Activated CD4-positive, alpha-beta memory T cell treated with anti-CD3 and anti-CD28 coated beads, Interleukin-2, amount 10 ng/mL, durations not matched to agents 7 days and 5 days (primary cell): Measurements from ENCODE around the gene SUPT3H. TPM values are rescaled to one million over a fixed set of nuclear protein-coding genes. Genes with fewer than 3 reads are reported as not detected.

Source experiments
- CTCF ChIA-PET: fragments of 350-600 bp; sonication (Branson Sonifier 250); formaldehyde crosslinking; loops from one replicate; lab custom pipeline; 2021; ENCODE audit warnings: antibody characterized with exemption, inconsistent platforms; lab: Charles Lee
- POLR2A ChIA-PET: fragments of 350-600 bp; sonication (Branson Sonifier 250); formaldehyde crosslinking; loops from one replicate; lab custom pipeline; 2021; ENCODE audit warnings: antibody characterized with exemption; lab: Charles Lee
- DNase-seq: peaks from one replicate; pipeline ENCODE4 v3.0.0-alpha.2; 2020
- H3K27ac Mint-ChIP-seq: one replicate; pipeline ENCODE4 v1.8.0; 2021; ENCODE audit warnings: mild to moderate bottlenecking, mixed read lengths
- H3K27me3 Mint-ChIP-seq: one replicate; pipeline ENCODE4 v1.8.0; 2021; ENCODE audit warnings: mixed read lengths
- H3K36me3 Mint-ChIP-seq: one replicate; pipeline ENCODE4 v1.8.0; 2021; ENCODE audit warnings: low read depth, mixed read lengths
- H3K4me1 Mint-ChIP-seq: one replicate; pipeline ENCODE4 v1.8.0; 2021; ENCODE audit warnings: mixed read lengths
- H3K4me3 Mint-ChIP-seq: one replicate; pipeline ENCODE4 v1.8.0; 2021; ENCODE audit warnings: mild to moderate bottlenecking, mixed read lengths
- H3K9me3 Mint-ChIP-seq: one replicate; pipeline ENCODE4 v1.8.0; 2021; ENCODE audit warnings: mixed read lengths
- total RNA-seq, 2 experiments: library from RNA; stranded (reverse); gene quantifications; one replicate each; pipeline ENCODE4 v1.2.3, GENCODE V29; 2021

Gene SUPT3H
- total RNA-seq, 2 experiments from 2014 or later = 7.4 to 9.7 TPM

DNA sequence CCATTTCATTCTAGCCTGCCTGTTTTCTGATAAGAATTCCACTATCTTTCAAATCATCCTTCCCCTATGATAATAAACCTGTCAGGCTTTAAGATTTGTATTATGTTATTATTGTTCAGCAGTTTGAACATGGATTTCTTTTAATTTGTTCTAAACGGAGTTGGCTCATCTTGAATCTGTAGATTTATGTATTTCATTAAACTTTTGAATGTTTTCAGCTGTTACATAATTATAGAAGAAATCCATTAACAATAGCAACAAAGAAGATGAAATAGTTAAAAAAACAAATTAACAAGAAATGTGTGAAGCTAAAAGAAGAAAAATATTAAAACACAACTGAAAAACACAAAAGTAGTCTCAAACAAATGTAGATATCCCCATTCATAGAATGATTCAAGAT lies 273.3 kb downstream of the SUPT3H start:
- Mint-ChIP-seq H3K4me3 (no peak overlapping the region), H3K9me3 (no peaks in the 10 kb centered on the region), H3K27ac (no peak overlapping the region), H3K4me1 (no peaks in the 10 kb centered on the region), H3K36me3 (no peaks in the 10 kb centered on the region), H3K27me3 (no peaks in the 10 kb centered on the region)
- no peak for DNase-seq
- CTCF ChIA-PET = no interaction called here
- POLR2A ChIA-PET = no interaction called here

DNA sequence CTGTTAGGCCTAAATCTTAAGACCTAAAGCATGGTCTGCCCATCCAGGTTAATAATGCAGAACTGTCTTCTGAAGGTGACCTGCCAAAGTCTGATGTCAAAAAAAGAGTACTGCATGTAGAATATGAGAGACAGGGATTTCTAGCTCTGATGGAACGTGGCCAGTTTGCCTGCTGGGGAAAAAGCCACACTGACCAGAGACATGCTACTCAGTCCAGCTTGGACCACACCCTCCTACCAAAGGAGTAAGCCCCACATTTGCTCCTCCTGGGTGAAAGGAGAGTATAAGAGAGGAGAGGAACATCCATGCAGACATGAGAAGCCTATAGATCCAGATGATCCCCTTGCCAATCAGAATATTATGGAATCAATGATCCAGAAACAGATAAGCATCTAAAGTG lies 279.5 kb downstream of the SUPT3H start:
- no peak overlapping the region for H3K4me3 Mint-ChIP-seq
- ChIA-PET POLR2A (no interaction called here), CTCF (no interaction called here)
- no peaks in the 10 kb centered on the region for H3K36me3 Mint-ChIP-seq
- no peak overlapping the region for H3K27ac Mint-ChIP-seq
- H3K4me1 Mint-ChIP-seq = no peaks in the 10 kb centered on the region
- no peak for DNase-seq
- H3K9me3 Mint-ChIP-seq = no peaks in the 10 kb centered on the region
- H3K27me3 Mint-ChIP-seq = no peaks in the 10 kb centered on the region

DNA sequence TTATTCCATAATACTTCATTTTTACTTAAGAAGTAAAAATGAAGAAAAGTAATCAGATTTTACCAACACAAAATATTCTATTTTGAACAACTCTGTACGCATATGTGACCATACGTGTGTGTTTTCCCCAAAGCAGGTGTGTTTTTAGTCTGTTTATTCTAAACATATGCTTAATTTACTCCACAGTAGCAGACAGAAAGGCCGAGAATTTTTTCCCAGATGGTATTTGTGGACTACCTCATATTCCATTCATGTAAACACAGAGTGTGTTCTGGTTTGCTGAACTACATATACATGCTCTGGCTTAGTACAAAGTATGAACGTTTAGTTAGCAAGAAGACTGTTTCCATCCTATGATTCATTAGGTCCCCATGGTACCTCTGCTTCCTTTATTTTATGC lies 282.9 kb downstream of the SUPT3H start:
- H3K9me3 Mint-ChIP-seq = no peaks in the 10 kb centered on the region
- no peak for DNase-seq
- no peaks in the 10 kb centered on the region for H3K36me3 Mint-ChIP-seq
- POLR2A ChIA-PET = no interaction called here
- H3K27ac Mint-ChIP-seq = no peak overlapping the region
- CTCF ChIA-PET = interaction anchor here (0.6 kb wide), 1 partner anchor 493 kb away, joined by 3 read pairs; no protein-coding TSS in a partner anchor
- no peak overlapping the region for H3K4me3 Mint-ChIP-seq
- no peaks in the 10 kb centered on the region for H3K4me1 Mint-ChIP-seq
- no peaks in the 10 kb centered on the region for H3K27me3 Mint-ChIP-seq

- no peaks in the 10 kb centered on the region for H3K27me3 Mint-ChIP-seq
- no peaks in the 10 kb centered on the region for H3K36me3 Mint-ChIP-seq
- CTCF ChIA-PET = no interaction called here
- POLR2A ChIA-PET = no interaction called here
- no peaks in the 10 kb centered on the region for H3K4me1 Mint-ChIP-seq
- H3K27ac Mint-ChIP-seq = no peak overlapping the region
- H3K4me3 Mint-ChIP-seq = no peak overlapping the region
- no peaks in the 10 kb centered on the region for H3K9me3 Mint-ChIP-seq
- no peak for DNase-seq
These were observed 285.6 kb downstream of the SUPT3H start for GRCh38 chr6:45092135-45092534.

DNA sequence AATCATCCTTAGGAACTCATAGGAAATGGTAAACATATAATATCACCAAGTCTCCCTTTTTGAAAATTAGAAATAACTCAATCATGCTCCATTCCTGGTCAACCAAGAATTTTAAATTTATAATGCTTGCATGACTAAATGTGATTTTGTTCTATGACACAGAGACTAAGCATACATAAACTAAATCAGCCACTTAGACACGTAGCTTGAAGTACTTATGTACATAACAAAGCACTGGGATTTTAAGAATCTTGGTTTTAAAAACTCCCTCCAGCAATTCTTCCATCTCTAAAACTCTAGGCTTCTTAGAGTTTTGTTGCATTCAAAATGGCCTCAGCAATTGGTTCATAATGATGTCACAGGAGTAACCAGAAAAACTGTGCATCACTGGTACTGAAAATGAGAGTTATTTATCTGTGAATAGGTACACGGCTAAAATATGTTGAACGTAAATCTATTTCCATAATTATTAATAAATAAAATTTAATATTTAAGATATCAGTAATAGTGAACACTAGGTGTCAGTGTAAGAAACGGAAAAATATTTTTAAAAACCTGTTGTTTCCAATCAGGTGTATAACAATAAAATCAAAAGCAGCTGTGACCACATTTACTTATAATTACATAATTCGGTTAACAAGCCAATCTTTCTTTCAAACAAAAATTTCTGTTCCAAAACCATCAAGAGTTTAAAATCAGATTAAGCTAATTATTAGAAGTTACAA lies 291.2 kb downstream of the SUPT3H start:
- H3K27me3 Mint-ChIP-seq = no peaks in the 10 kb centered on the region
- no peak for DNase-seq
- peaks cover 6% of the 10 kb centered on the region for H3K9me3 Mint-ChIP-seq
- H3K27ac Mint-ChIP-seq = no peak overlapping the region
- H3K4me3 Mint-ChIP-seq = no peak overlapping the region
- peaks cover 2% of the 10 kb centered on the region for H3K36me3 Mint-ChIP-seq
- peaks cover 12% of the 10 kb centered on the region for H3K4me1 Mint-ChIP-seq
- ChIA-PET CTCF (no interaction called here), POLR2A (no interaction called here)

- DNase-seq = no peak
- Mint-ChIP-seq H3K27me3 (no peaks in the 10 kb centered on the region), H3K27ac (no peak overlapping the region), H3K36me3 (peaks cover 2% of the 10 kb centered on the region), H3K4me1 (peaks cover 12% of the 10 kb centered on the region), H3K9me3 (peaks cover 13% of the 10 kb centered on the region), H3K4me3 (no peak overlapping the region)
- CTCF ChIA-PET = no interaction called here
- POLR2A ChIA-PET = no interaction called here
These were observed 293.5 kb downstream of the SUPT3H start for GRCh38 chr6:45084257-45084656.

GRCh38 chr6:45082091-45082490 lies 295.6 kb downstream of the SUPT3H start:
- peaks cover 12% of the 10 kb centered on the region for H3K4me1 Mint-ChIP-seq
- DNase-seq = no peak
- no peak overlapping the region for H3K27ac Mint-ChIP-seq
- no peaks in the 10 kb centered on the region for H3K27me3 Mint-ChIP-seq
- ChIA-PET POLR2A (no interaction called here), CTCF (interaction anchor here (0.9 kb wide), 1 partner anchor 426 kb away, joined by 3 read pairs; no protein-coding TSS in a partner anchor)
- H3K36me3 Mint-ChIP-seq = peaks cover 11% of the 10 kb centered on the region
- H3K4me3 Mint-ChIP-seq = no peak overlapping the region
- peaks cover 20% of the 10 kb centered on the region for H3K9me3 Mint-ChIP-seq

DNA sequence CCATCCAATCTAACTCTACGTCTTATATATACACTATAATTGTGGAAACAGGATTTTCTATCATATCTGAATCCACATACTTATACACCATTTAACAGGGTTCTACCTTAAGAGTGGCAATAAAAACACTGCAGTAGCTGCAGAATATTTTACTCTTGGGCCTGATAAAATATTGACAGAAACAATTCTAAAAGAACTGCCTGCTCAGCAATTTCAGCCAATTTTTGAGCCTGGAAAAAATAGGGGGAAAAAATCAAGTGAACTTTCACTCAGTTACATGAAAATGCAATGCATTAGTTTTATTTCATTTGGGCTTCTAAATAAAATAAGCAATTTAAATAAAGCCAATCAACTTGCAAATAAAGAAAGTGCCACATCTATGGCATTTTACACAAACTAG lies 296.1 kb downstream of the SUPT3H start:
- peaks cover 23% of the 10 kb centered on the region for H3K9me3 Mint-ChIP-seq
- H3K4me1 Mint-ChIP-seq = peaks cover 12% of the 10 kb centered on the region
- no peak for DNase-seq
- H3K4me3 Mint-ChIP-seq = no peak overlapping the region
- no peaks in the 10 kb centered on the region for H3K27me3 Mint-ChIP-seq
- H3K36me3 Mint-ChIP-seq = peaks cover 13% of the 10 kb centered on the region
- ChIA-PET POLR2A (no interaction called here), CTCF (no interaction called here)
- no peak overlapping the region for H3K27ac Mint-ChIP-seq

DNA sequence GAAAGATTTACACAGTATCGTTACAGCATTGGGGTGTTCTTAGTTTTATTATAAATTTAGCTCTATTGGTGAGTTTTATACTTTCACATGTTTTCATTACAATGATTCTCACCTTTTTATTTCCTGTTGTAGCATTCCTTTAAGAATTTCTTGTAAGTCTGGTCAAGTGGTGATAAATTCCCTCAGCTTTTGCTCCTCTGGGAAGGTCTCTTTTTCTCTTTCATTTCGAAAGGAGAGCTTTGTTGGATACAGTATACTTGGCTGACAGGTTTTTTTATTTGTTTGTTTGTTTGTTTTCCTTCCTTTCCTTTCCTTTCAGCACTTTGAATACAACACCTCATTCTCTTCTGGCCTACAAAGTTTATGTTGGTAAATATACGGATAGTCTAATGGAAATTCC lies 299.3 kb downstream of the SUPT3H start:
- no peak overlapping the region for H3K27ac Mint-ChIP-seq
- ChIA-PET CTCF (no interaction called here), POLR2A (no interaction called here)
- no peaks in the 10 kb centered on the region for H3K27me3 Mint-ChIP-seq
- H3K4me1 Mint-ChIP-seq = peaks cover 2% of the 10 kb centered on the region
- peaks cover 17% of the 10 kb centered on the region for H3K9me3 Mint-ChIP-seq
- DNase-seq = no peak
- H3K4me3 Mint-ChIP-seq = no peak overlapping the region
- H3K36me3 Mint-ChIP-seq = peaks cover 11% of the 10 kb centered on the region

DNA sequence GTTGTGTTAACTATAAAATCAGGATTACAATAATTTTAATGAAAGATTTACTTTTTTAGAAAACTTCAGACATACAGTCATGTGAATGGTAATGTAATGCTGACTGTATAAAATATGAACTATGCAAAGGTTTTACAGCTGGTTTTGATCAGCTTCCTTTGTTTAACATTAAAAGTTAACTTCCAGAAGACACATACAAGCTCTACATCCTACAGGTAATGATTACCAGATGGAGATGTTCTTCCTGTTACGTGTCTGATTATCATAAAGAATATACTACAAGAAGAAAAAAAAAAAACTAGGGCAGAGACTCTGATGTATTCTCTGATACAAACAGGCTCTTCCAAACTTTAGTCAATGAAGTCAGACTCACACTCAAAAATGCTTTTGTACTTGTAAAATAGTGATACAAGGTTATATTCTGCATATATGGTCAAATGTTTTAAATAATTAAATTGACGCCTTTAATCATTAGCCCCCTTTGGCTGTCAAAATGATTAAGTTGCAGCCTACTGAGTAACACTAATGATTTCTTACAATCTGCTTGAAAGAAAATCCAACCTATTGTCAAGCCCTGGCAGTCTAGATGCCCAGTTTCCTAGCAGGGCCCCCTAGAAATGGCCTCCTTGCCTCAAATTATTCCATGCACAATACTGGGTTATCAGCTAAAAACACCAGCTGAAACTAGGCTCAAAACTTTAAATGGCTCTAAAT lies 301.4 kb downstream of the SUPT3H start:
- POLR2A ChIA-PET = no interaction called here
- DNase-seq = no peak
- CTCF ChIA-PET = no interaction called here
- Mint-ChIP-seq H3K27me3 (no peaks in the 10 kb centered on the region), H3K36me3 (peaks cover 11% of the 10 kb centered on the region), H3K4me1 (peaks cover 2% of the 10 kb centered on the region), H3K4me3 (no peak overlapping the region), H3K27ac (no peak overlapping the region), H3K9me3 (peaks cover 17% of the 10 kb centered on the region)

DNA sequence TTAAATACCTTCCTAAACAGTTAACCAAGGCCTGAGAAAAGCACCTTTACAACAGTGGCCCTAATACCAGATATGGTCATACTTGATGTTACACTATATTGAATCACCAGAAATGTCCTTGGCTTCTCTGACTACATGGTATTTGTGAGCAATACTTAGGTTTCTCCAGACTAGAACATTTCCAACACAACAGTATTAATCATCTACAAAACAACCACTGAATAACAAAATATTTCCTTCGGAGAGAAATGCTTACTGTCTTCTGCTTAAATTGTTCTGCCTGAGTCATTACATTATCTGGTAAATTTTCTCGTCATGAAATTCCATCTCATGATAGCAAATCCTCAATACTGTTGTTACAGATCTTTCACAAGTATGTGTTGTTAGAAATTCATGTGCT lies 302.5 kb downstream of the SUPT3H start:
- peaks cover 11% of the 10 kb centered on the region for H3K36me3 Mint-ChIP-seq
- DNase-seq = no peak
- ChIA-PET POLR2A (no interaction called here), CTCF (no interaction called here)
- H3K27ac Mint-ChIP-seq = no peak overlapping the region
- peaks cover 2% of the 10 kb centered on the region for H3K4me1 Mint-ChIP-seq
- H3K9me3 Mint-ChIP-seq = peaks cover 17% of the 10 kb centered on the region
- H3K4me3 Mint-ChIP-seq = no peak overlapping the region
- no peaks in the 10 kb centered on the region for H3K27me3 Mint-ChIP-seq

DNA sequence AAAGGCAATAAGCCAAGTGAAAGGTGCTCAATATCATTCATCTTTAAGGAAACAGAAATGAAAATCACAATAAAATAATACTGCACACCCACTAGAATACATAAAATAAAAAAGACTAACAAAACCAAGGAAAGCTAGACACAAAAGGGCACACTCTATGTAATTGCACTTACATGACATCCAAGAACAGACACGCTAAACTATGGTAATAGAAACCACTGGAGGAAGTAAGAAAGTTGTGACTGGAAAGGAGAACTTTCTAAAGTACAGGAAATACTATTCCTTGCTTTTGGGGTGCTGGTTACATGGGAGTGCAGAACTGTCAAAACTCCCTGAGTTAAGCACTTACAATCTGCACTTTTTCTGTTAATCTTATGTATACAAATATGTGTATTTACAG lies 303.3 kb downstream of the SUPT3H start:
- Mint-ChIP-seq H3K4me3 (no peak overlapping the region), H3K4me1 (peaks cover 2% of the 10 kb centered on the region), H3K36me3 (peaks cover 11% of the 10 kb centered on the region), H3K27me3 (no peaks in the 10 kb centered on the region), H3K9me3 (peaks cover 11% of the 10 kb centered on the region), H3K27ac (no peak overlapping the region)
- ChIA-PET POLR2A (no interaction called here), CTCF (no interaction called here)
- DNase-seq = no peak

DNA sequence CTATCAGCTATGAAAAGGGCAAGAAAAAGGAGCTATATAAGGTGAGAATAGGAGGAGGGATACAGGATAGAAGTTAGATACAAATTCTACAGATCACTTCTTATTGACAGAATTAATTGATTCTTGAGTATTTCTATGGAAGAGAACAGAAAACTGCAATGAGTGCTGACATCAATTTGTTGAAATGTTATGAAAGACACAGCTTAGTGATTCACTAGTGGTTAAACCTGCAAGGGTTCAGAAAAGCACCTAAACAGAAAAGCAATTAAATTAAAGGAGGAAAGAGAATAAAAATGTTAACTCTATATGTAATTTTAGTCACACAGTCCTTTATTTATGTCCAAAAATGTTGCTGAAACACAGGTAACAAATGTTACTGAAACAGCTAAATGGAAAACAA lies 304.0 kb downstream of the SUPT3H start:
- no peak for DNase-seq
- POLR2A ChIA-PET = no interaction called here
- Mint-ChIP-seq H3K36me3 (peaks cover 11% of the 10 kb centered on the region), H3K27ac (no peak overlapping the region), H3K9me3 (peaks cover 10% of the 10 kb centered on the region), H3K27me3 (no peaks in the 10 kb centered on the region), H3K4me1 (peaks cover 2% of the 10 kb centered on the region), H3K4me3 (no peak overlapping the region)
- CTCF ChIA-PET = no interaction called here

DNA sequence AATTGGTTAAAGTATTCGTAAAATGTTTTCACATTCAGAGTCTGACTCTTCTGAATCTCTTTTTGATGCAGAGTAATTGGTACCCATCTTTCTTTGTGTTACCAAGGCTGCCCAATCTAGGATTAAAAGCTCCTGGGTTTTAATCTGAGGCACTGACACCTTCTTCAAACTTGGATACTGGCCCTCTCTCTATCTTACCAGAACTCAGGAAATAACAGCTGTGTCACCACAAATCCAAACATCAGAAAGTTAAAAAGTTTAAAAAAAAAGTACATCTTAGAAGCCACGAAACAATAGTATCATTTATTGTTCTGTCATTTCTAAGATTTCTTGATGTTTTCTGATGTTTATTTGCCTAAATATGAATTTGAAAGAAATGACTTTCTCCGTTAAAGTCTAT lies 305.1 kb downstream of the SUPT3H start:
- no peak overlapping the region for H3K4me3 Mint-ChIP-seq
- peaks cover 4% of the 10 kb centered on the region for H3K9me3 Mint-ChIP-seq
- no peak overlapping the region for H3K27ac Mint-ChIP-seq
- no peaks in the 10 kb centered on the region for H3K27me3 Mint-ChIP-seq
- DNase-seq = no peak
- CTCF ChIA-PET = no interaction called here
- H3K4me1 Mint-ChIP-seq = peaks cover 2% of the 10 kb centered on the region
- POLR2A ChIA-PET = no interaction called here
- H3K36me3 Mint-ChIP-seq = peaks cover 2% of the 10 kb centered on the region
